Measurements from ENCODE around the gene TARBP2. TPM values are rescaled to one million over a fixed set of nuclear protein-coding genes. Genes with fewer than 3 reads are reported as not detected.
"Not testable (repeated sequence)": the region's sequence is repeated elsewhere in the genome, so short reads cannot be mapped to it uniquely, and the experiment has no call there.

Gene TARBP2
- total RNA-seq, 6 donors from 2014 or later, result 25.4 to 74.4 (median 36.8) TPM

DNA sequence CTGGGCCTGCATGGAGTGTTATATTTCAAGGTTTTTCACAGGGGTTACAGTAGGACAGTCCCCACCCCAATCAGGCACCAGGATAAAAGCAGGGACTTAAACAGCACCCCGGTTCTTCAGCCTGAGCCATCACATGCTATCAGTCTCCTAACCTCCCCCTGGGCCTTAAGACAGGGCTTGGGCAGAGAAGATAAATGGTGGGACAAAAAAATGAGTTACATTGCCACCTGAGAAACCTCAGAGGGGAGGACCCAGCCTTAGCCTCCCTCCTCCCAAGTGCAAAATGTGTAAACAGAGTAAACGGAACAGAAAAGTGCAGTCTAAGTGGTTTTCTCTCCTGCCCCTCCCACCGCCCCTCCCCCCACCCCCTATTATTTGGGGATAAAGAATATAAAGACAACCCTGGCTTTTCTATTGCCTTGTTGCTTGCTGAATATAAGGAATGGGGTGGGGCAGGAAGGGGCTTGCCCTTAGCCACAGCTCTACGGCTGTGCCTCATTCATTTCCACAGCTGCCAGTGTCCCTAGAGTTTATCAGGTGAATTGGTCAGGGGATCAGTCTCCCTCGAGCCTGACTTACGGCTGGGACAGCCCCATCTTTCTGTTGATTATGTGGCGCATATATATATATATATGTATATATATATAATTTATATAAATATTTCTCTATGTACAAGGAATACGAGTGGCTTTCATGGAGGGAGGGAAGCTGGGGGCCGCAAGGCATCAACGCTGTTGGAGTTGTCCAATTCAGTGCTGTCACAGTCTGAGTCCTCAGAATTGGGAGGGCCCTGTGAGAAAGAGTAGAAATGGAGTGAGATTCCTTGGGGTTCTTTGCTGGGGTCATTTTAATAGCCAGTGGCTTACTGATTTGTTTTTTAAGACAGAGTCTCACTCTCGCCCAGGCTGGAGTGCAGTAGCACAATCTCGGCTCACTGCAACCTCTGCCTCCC lies 20.3 kb upstream of the TARBP2 start:
- no peaks in the 10 kb centered on the region for H3K9me3 ChIP-seq
- peak overlapping the region in 2 of 4 donors; percentile 20 to 37 for H3K27ac ChIP-seq
- peaks cover 0 to 31% (median 10%) of the 10 kb centered on the region in 4 donors for H3K4me1 ChIP-seq
- peaks cover 22 to 100% (median 89%) of the 10 kb centered on the region in 4 donors for H3K36me3 ChIP-seq
- no peaks in the 10 kb centered on the region for H3K27me3 ChIP-seq
- TF ChIP-seq EP300 (IDR thresholded peaks at IDR 0.05) (no peak), POLR2AphosphoS5 (IDR thresholded peaks at IDR 0.05) (no peak), POLR2A (IDR thresholded peaks at IDR 0.05) (no peak)
- TF ChIP-seq, protein P1, sequence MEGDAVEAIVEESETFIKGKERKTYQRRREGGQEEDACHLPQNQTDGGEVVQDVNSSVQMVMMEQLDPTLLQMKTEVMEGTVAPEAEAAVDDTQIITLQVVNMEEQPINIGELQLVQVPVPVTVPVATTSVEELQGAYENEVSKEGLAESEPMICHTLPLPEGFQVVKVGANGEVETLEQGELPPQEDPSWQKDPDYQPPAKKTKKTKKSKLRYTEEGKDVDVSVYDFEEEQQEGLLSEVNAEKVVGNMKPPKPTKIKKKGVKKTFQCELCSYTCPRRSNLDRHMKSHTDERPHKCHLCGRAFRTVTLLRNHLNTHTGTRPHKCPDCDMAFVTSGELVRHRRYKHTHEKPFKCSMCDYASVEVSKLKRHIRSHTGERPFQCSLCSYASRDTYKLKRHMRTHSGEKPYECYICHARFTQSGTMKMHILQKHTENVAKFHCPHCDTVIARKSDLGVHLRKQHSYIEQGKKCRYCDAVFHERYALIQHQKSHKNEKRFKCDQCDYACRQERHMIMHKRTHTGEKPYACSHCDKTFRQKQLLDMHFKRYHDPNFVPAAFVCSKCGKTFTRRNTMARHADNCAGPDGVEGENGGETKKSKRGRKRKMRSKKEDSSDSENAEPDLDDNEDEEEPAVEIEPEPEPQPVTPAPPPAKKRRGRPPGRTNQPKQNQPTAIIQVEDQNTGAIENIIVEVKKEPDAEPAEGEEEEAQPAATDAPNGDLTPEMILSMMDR (IDR thresholded peaks at IDR 0.05), result no peak
- ATAC-seq (ENCODE audit: low FRiP score in 2 of 2) (no peak), DNase-seq (no peak)
- WGBS, 2 donors, result 74 to 77% methylated on average over 12 of the region's 12 CpGs
- no peak overlapping the region for H3K4me3 ChIP-seq

DNA sequence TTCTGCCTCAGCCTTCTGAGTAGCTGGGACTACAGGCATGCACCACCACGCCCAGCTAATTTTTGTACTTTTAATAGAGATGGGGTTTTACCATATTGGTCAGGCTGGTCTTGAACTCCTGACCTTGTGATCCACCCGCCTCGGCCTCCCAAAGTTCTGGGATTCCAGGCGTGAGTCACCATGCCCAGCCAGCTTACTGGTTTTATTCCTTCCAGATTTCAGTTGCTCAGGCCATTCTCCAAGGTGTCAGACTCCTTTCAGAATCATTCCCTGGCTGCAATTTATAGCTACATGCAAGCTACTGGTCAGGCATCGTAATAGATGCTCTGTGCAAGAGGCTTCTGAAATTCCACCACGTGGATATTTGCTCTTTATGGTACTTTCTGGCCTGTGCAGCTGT lies 19.6 kb upstream of the TARBP2 start:
- H3K9me3 ChIP-seq; H3K27me3 ChIP-seq; H3K4me3 ChIP-seq; DNase-seq; ATAC-seq (ENCODE audit: low FRiP score in 2 of 2): not testable (repeated sequence)
- WGBS, 2 donors, result 84 to 89% methylated on average over 6 of the region's 6 CpGs
- Histone ChIP-seq H3K36me3 (peaks cover 16 to 100% (median 88%) of the 10 kb centered on the region in 4 donors), H3K4me1 (peaks cover 0 to 31% (median 10%) of the 10 kb centered on the region in 4 donors), H3K27ac (peak overlapping the region in 2 of 4 donors; percentile 26 to 37)

DNA sequence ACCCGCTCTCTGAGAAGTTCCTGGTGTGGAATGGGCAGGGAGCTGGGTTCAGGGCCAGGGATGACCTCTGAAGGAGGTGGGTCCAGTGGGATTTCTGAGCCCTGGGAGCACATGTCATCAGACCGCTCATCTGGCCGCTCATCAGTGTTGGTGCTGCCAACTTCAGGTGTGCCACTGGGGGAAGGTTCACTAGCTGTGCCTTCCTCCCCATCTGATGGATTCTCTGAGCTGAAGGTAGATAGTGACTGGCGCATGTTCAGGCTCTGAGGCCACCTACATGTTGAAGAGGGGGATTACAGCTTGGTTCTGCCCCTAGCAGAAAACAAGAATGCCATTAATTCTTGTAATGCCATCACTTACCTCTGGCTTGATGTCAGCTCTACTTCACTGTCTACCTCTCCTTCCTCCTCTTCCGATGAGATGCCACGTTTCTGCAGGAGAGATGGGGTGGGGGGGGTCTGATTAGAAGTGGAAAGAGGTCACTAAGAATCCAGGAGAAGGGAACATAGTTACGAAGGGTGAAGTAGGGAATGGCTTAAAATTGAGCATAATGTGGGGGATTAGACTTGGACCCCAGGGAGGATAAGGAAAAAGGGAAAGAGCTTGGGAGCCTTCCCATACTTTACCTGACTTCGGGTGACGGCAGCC lies 19.0 kb upstream of the TARBP2 start:
- H3K27ac ChIP-seq, result peak overlapping the region in 2 of 4 donors; percentile 37 to 41
- peaks cover 14 to 100% (median 85%) of the 10 kb centered on the region in 4 donors for H3K36me3 ChIP-seq
- DNase-seq (no peak), ATAC-seq (ENCODE audit: low FRiP score in 2 of 2) (no peak)
- 77 to 83% methylated on average over 9 of the region's 9 CpGs for WGBS, 2 donors
- no peaks in the 10 kb centered on the region for H3K27me3 ChIP-seq
- no peak overlapping the region for H3K4me3 ChIP-seq
- peaks cover 0 to 28% (median 12%) of the 10 kb centered on the region in 4 donors for H3K4me1 ChIP-seq
- no peaks in the 10 kb centered on the region for H3K9me3 ChIP-seq
- TF ChIP-seq POLR2A (IDR thresholded peaks at IDR 0.05) (no peak), EP300 (IDR thresholded peaks at IDR 0.05) (no peak), POLR2AphosphoS5 (IDR thresholded peaks at IDR 0.05) (no peak)
- TF ChIP-seq, protein P1 (IDR thresholded peaks at IDR 0.05), result peak in 1 of 6 experiments; percentile 14

DNA sequence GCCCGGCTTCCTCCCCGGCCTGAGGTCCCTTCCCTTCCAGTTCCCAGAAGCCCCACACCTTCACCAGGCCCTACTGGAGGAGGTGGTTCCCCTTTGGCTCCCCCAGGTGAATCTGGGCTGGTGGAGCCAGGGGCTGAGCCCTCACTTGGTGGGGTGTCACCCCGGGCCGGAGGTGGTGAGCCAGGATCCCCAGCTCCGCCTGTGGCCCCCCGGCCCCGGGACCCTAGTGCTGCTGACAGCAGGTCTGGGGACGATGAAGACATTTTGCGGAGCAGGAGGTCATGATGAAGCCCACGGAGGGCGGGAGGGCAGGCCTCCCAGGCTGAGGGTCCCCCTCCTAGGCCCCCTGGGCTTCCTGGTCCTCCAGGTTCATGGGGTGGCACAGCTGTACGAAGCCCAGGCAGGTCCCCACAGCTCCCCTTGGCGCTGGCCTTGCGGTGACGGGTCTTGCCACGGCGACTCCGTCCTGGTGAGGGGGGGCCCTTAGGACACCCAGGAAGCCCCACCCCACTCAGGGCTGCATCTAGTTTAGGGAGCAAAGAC lies 18.4 kb upstream of the TARBP2 start:
- WGBS, 2 donors, result 87% methylated on average over 9 to 15 of the region's 18 CpGs
- Histone ChIP-seq H3K9me3 (no peaks in the 10 kb centered on the region), H3K36me3 (peaks cover 14 to 98% (median 80%) of the 10 kb centered on the region in 4 donors), H3K27ac (peak overlapping the region in 2 of 4 donors; percentile 14 to 41), H3K4me3 (no peak overlapping the region), H3K27me3 (no peaks in the 10 kb centered on the region), H3K4me1 (peaks cover 0 to 31% (median 17%) of the 10 kb centered on the region in 4 donors)
- ATAC-seq (ENCODE audit: low FRiP score in 2 of 2) (peak in 1 of 2 donors; percentile 12), DNase-seq (peak in 1 of 2 donors; percentile 83)
- TF ChIP-seq EP300 (IDR thresholded peaks at IDR 0.05) (no peak), POLR2A (IDR thresholded peaks at IDR 0.05) (peak in 1 of 4 donors; percentile 3)

DNA sequence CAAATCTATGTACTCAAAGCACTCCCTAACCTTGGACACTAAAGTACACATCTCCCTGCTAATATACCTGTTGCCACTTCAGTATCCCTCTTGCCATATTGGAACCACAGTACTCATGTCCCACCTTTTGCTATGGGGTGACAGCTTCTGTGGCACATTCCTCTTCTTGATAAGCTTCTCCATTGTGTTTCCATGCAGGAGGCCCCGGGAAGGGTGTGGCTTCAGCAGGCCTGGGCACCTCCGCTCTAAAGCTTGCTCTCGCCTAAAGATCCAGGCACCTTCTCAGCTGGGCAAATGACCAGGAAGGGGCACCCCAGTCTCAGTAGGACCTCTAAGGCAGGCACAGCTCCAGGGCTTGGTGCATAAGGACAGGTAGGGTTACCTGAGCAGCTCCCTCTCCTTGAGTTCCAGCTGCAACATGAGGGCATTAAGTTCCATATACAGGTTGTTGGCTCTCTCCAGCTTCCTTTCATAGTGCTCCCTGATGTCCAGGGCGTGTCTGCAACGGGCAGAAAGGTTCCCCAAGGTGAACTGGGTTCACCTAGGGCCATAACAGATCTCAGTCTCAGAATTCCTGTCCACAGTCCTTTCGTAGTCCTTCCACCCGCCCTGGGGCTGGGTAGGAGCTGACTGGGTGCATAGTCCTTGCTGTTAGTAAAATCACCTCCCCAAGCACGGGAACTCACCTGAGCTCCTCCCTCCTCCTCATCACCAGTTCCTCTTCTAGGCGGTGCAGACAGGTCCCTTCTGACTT lies 17.7 kb upstream of the TARBP2 start:
- TF ChIP-seq, protein P1 (IDR thresholded peaks at IDR 0.05), result no peak
- peak overlapping the region in 1 of 4 donors; percentile 14 for H3K27ac ChIP-seq
- ATAC-seq (ENCODE audit: low FRiP score in 2 of 2), result no peak

More for the DNA sequence above, 17.7 kb upstream of the TARBP2 start:
- WGBS, 2 donors, result 77% methylated on average over 8 to 9 of the region's 9 CpGs
- H3K27me3 ChIP-seq, result no peaks in the 10 kb centered on the region
- no peak overlapping the region for H3K4me3 ChIP-seq
- peaks cover 12 to 96% (median 73%) of the 10 kb centered on the region in 4 donors for H3K36me3 ChIP-seq
- H3K4me1 ChIP-seq, result peaks cover 0 to 36% (median 17%) of the 10 kb centered on the region in 4 donors
- no peaks in the 10 kb centered on the region for H3K9me3 ChIP-seq
- DNase-seq, result no peak

Measured in upper lobe of left lung (tissue), 6 donors.